ENCODE data around the gene LY6G5C.

Gene LY6G5C

GRCh38 chr6:31659649-31660380 lies 21.1 kb downstream of the LY6G5C start:
- peak overlapping the region; percentile 88 for H3K27ac ChIP-seq
- no peak for TF ChIP-seq CTCF (conservative IDR thresholded peaks at IDR 0.05)
- no peak for TF ChIP-seq ZFX (IDR thresholded peaks at IDR 0.05)

- no peak overlapping the region; the same call in 1 of the 2 replicates for H3K27ac ChIP-seq
- no peak for TF ChIP-seq ZFX (IDR thresholded peaks at IDR 0.05)
Observed at GRCh38 chr6:31658983-31659648, 21.8 kb downstream of the LY6G5C start.

GRCh38 chr6:31658158-31658688 lies 22.6 kb downstream of the LY6G5C start:
- no peak overlapping the region for H3K27ac ChIP-seq
- TF ChIP-seq ZFX (IDR thresholded peaks at IDR 0.05) = no peak

GRCh38 chr6:31657406-31658157 lies 23.3 kb downstream of the LY6G5C start:
- TF ChIP-seq ZFX (IDR thresholded peaks at IDR 0.05) (no peak), CTCF (conservative IDR thresholded peaks at IDR 0.05) (no peak)
- H3K27ac ChIP-seq = no peak overlapping the region

GRCh38 chr6:31655349-31656237 lies 25.3 kb downstream of the LY6G5C start, which contains the start of gene APOM:
APOM (plus strand) TSS chr6:31655894; CDS start chr6:31655967, 73 bp downstream.
- H3K27ac ChIP-seq = no peak within 1 kb of the TSS
- no peak for TF ChIP-seq CTCF (conservative IDR thresholded peaks at IDR 0.05)
- no peak for TF ChIP-seq ZFX (IDR thresholded peaks at IDR 0.05)

- H3K27ac ChIP-seq = no peak overlapping the region
- TF ChIP-seq CTCF (conservative IDR thresholded peaks at IDR 0.05) (no peak), ZFX (IDR thresholded peaks at IDR 0.05) (no peak)
Observed at GRCh38 chr6:31654574-31655348, 26.1 kb downstream of the LY6G5C start.

- TF ChIP-seq ZFX (IDR thresholded peaks at IDR 0.05) (no peak), CTCF (conservative IDR thresholded peaks at IDR 0.05) (no peak)
- peak overlapping the region; percentile 90 for H3K27ac ChIP-seq
Observed at GRCh38 chr6:31652925-31653724, 27.7 kb downstream of the LY6G5C start.
